SH-SY5Y (cell line): ENCODE results near the gene SLTM.

ENCODE experiments used
- GATA2 ChIP-seq: IDR thresholded peaks from 2 replicates; pipeline ENCODE4 v1.6.1; 2011; ENCODE audit warnings: mild to moderate bottlenecking, low read depth, low read length
- GATA3 ChIP-seq: IDR thresholded peaks from 2 replicates; pipeline ENCODE4 v1.6.1; 2011; ENCODE audit warnings: low read depth, mild to moderate bottlenecking, low read length, moderate library complexity

DNA sequence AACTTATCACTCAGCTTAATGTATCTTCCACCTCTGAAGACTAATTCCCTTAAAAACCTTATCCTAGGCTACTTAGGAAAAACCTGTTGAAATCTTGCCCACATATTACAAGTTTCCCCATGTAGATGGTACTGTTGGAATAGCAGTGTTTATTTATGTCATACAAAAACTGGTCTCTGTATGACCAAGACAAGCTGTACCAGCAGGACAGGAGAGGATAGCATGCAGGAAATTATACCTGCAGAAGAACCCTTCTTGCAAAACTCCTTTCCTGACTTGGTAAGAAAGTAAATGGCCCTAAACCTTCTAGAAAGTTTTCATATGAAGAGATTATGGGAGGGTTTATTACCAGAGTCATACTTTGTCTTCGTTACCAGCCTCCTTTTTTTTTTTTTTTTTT, 28.7 kb upstream of the SLTM start:
- TF ChIP-seq GATA2 (no peak), GATA3 (no peak)
